22Rv1 (cell line): ENCODE measurements around the gene ADGRA3.

Source experiments
- CTCF ChIP-seq: fragments of 450-650 bp; IDR thresholded peaks from 2 replicates; pipeline ENCODE4 v1.5.1; 2017; ENCODE audit warnings: mild to moderate bottlenecking
- ZFX ChIP-seq: fragments of 450-650 bp; IDR thresholded peaks from 2 replicates; pipeline ENCODE4 v1.6.1; 2017; ENCODE audit warnings: antibody characterized with exemption, borderline replicate concordance

GRCh38 chr4:22454955-22455354 lies 60.9 kb downstream of the ADGRA3 start:
- TF ChIP-seq CTCF: no peak
- TF ChIP-seq ZFX: no peak
